Esophagus mucosa (tissue), 1 donor: ENCODE data around the gene RSRC1. TPM values are rescaled to one million over a fixed set of nuclear protein-coding genes. Genes with fewer than 3 reads are reported as not detected.
"Not testable (repeated sequence)": the region's sequence is repeated elsewhere in the genome, so short reads cannot be mapped to it uniquely, and the experiment has no call there.

Experiments used
- ATAC-seq: fragments of 200-7000 bp; cut with Tn5 transposase; one replicate; pipeline ENCODE4 v1.9.1; 2020
- total RNA-seq: library from RNA; stranded (reverse); gene quantifications from one replicate; pipeline ENCODE4 v1.2.4, GENCODE V29; 2023
- donor health status: DM: yes; HTN: yes; CAD: no.

Gene RSRC1
- total RNA-seq, 1 donor from 2014 or later = 16.9 TPM

DNA sequence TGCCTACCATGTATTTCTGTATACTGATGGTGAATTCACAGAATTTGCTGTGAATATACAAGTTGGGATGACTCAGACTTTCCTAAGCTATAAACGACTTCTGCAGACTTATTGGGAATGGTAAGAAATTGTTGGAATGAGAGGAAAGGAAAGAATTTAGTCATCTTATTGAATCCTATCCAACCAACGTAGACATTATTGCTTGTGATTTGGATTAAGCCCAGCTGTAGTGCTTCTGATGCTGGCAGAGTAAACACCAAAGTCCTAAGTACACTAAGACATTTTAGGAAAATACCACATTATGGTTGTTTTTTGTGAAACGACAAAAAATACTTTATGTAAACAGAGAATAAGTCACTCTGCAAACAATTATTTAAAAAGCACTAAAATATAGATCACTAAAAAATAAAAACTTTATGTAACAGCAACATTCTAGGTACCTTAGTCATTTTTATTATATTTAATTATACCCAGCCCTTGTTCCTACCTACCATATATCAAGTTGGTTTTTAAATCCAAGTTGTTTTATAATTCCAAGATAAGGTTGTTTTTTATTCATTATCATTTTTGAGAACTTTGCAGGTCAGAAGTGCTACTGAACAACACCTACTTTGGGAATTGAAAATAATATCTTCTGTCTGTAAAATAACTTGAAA, 361.9 kb downstream of the RSRC1 start:
- no peak for ATAC-seq

DNA sequence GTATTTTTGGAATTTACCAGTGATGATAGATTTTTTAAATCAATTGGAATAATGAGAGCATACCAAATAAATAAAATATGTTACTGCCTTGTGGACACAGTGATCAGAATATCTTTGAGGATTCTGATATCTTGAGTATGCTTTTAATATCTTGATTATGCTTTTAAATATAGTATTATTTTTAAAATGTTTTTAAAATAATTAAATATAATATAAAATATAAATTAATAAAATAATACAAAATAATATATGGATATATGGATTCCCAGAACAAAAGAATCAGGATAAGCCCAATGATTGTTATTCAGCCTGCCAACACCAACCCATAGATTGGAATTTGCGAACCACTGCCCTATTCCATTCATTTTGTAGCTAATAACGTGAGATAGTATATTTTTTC, 369.2 kb downstream of the RSRC1 start:
- ATAC-seq = no peak

- ATAC-seq = no peak
These were observed 373.9 kb downstream of the RSRC1 start for GRCh38 chr3:158483701-158484235.

DNA sequence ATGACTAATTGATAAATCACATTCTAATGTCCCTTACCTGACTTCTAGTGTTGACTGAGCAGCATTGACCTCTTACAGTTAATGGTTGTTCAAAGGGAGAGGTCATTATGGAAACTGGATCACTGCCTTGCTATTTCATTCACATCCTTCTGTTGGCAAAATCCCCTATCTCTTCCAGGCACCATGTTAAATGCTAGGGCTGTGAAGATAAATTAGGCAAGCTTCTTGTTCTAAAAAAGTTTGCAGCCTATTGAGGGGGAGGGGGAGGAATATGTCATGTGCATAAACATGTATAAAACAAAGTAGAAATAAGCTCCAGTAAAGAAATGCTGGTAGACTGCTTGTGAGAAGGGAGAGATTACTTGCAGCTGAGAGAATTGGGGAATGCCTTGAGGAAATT, 376.3 kb downstream of the RSRC1 start:
- ATAC-seq = no peak

GRCh38 chr3:158488670-158489069, 378.8 kb downstream of the RSRC1 start:
- no peak for ATAC-seq

DNA sequence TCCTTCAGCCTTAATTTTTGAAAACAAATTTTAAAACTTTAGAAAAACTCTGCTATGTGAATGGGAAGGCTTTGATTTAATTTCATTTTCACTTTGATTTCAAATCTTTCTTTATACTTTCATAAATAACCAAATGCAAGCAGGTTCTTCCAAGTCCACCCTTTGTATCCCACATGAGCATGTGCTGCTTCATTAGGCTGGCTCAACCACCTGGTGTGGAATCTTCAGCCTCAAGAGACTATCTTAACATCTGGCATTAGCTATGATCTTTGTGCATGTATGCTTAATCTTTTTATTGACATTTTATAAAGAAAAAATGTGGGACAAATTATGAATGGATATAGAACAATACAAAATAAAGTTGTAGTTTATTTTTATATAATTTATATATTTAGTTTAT, 379.3 kb downstream of the RSRC1 start:
- no peak for ATAC-seq

DNA sequence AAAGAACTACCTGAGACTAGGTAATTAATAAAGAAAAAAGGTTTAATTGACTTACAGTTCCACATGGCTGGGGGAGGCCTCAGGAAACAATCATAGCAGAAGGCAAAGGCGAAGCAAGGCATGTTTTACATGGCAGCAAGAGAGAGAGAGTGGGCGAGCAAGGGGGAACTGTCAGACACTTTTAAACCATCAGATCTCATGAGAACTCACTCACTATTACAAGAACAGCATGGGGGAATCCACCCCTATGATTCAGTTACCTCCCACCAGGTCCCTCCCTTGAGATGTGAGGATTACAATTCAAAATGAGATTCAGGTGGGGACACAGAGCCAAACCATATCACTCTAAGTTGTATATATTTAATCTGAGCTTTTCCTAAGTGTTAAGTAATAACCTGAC, 382.1 kb downstream of the RSRC1 start:
- no peak for ATAC-seq

GRCh38 chr3:158492685-158493084, 382.8 kb downstream of the RSRC1 start:
- no peak for ATAC-seq

GRCh38 chr3:158493931-158494330, 384.0 kb downstream of the RSRC1 start:
- no peak for ATAC-seq

- ATAC-seq = no peak
These were observed 384.8 kb downstream of the RSRC1 start for GRCh38 chr3:158494673-158495072.

DNA sequence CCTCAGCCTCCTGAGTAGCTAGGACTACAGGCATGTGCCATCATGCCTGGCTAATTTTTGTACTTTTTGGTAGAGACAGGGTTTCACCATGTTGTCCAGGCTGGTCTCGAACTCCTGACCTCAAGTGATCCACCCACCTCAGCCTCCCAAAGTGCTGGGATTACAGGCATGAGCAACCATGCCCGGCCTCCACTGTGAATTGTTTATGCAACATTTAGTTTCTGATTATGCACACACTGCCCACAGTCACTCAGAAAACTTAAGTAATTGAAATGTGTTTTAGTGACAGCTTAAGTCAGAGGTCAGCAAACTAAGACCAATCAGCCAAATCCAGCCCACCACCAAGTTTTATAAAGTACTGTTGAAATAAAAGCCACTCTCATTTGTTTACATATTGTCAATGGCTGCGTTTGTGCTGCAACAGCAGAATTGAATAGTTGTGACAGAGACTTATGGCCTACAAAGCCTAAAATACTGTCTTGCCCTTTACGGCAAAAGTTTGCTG, 385.6 kb downstream of the RSRC1 start:
- ATAC-seq = not testable (repeated sequence)

GRCh38 chr3:158505117-158505516, 395.2 kb downstream of the RSRC1 start:
- no peak for ATAC-seq

- ATAC-seq = no peak
These were observed 396.6 kb downstream of the RSRC1 start for GRCh38 chr3:158506456-158506855.

DNA sequence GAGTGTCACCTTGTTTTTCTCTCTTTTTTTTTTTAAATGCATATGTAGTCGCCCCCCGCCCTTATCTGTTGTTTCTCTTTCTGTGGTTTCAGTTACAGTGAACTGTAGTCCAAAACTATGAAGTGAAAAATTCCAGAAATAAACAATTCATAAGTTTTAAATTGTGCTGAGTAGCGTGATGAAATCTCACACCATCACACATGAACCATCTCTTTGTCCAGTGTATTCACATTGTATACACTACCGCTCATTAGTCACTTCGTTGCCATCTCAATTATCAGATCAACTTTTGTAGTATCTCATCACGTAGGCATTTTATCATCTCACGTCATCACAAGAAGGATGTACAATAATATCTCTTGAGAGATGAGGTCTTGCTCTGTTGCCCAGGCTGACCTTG, 398.6 kb downstream of the RSRC1 start:
- ATAC-seq = no peak

- no peak for ATAC-seq
These were observed 400.0 kb downstream of the RSRC1 start for GRCh38 chr3:158509891-158510290.

- not testable (repeated sequence) for ATAC-seq
These were observed 406.8 kb downstream of the RSRC1 start for GRCh38 chr3:158516729-158517128.

DNA sequence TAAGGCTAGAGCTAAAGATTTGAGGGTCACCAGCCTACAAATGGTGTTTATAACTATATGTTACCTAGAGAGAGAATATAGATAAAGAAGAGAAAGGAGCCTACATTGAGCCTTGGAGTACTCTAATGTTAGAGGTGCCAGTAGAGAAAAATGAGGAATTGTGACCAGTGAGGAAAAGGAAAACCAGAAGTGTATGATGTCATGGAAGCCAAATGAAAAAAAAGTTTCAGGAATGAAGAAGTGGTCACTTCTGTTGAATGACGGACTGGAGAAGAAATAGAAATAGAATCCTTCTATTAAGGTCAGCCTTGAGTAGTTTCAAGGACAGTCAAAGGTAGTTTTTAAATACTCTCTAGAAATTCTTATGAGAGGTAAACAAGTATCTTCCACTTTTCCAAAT, 409.9 kb downstream of the RSRC1 start:
- ATAC-seq = no peak

DNA sequence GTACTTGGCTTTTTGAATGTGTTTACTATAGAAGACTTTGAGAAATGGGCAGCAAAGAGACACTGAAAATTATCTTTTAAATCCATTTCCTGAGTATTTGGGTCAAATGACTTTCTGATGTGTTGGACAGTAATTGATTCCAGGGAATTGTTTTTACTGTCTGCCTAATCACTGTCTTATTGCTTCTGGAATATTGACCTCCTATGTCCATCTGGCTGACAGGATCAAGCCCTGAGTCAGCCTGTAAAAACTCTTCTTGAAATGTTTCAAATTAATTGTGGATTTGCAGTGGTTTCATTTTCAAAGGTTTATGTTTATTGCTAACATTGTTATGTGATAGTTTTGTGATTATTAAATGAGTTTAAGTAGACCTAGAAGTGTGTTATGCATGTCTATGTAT, 410.5 kb downstream of the RSRC1 start:
- no peak for ATAC-seq

GRCh38 chr3:158522221-158523136, 412.6 kb downstream of the RSRC1 start:
- ATAC-seq = no peak

DNA sequence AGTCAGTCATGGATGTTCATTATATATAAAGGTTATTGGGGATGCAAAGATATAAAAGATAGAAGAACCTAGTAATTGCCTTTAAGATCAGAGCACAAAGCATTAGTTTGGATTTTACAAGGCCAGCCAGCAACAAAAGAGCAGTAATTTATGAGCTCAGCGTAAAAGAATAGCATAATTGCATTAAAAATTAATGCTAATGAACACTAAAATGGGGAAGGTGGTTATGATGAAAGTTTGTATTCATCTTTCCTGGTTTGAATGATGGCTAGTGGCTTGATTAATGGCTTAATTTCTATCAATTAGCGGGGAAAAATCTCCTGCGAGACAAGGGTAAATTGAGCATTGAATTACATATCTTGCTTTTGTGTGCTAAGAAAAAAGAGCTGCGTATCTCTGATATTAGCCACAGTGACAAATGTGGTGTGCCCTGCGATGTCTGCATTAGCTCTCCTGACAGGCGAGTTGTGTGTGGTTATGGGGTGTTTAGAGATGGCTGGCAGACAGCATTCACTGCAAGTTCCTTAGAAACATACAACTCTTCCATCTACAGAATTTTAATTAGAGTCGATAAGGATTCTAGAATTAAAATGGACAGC, 418.3 kb downstream of the RSRC1 start:
- ATAC-seq = no peak

DNA sequence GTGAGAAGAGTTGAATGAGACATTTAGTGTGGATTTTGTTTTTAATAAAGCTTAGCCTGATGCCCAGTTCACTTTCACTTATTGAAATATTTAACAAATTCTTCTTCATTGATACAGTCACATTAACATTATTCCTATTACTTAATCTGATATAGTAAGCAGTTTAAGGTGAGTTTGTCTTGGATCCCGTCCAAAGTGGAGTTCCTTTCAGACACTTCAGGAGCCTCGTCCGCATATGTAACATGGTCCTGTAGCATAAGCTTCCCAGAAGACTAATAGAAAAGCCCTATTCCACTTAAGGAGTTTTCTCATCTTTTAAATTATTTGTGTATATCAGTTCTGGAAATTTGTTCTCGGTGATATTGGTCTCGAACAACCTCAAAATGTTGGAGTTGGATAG, 421.4 kb downstream of the RSRC1 start:
- no peak for ATAC-seq

- ATAC-seq = peak; percentile 42
These were observed 422.3 kb downstream of the RSRC1 start for GRCh38 chr3:158532099-158532734.

GRCh38 chr3:158535918-158536317, 426.0 kb downstream of the RSRC1 start:
- no peak for ATAC-seq
